K562 (cell line): ENCODE results near the gene RCC1. TPM values are rescaled to one million over a fixed set of nuclear protein-coding genes. Genes with fewer than 3 reads are reported as not detected.
A peak's percentile ranks its signal among the peaks of the same experiment; 100 is the strongest.

Experiments used
- HSF4 ChIP-seq: fragments of 250-450 bp; sonication (Bioruptor Pico); IDR thresholded peaks from 2 replicates; pipeline ENCODE4 v2.1.2; 2022; ENCODE audit warnings: mild to moderate bottlenecking, moderate library complexity, borderline replicate concordance
- RBM15 ChIP-seq: fragments of 200-400 bp; formaldehyde crosslinking; IDR thresholded peaks from 2 replicates; pipeline ENCODE4 v1.6.1; 2018; ENCODE audit warnings: mild to moderate bottlenecking, low read length, moderate library complexity; ENCODE audit not compliant: insufficient read depth
- RBM39 ChIP-seq: fragments of 200-400 bp; formaldehyde crosslinking; optimal IDR thresholded peaks from 2 replicates; pipeline ENCODE3; 2018; ENCODE audit warnings: low read depth, low read length
- polyA plus RNA-seq, 8 experiments: library from polyadenylated mRNA; depleted of rRNA in 4 of 8; stranded (reverse) in 5 of 8; unstranded in 3 of 8; fragments of >200 nt; fragmentation: Nextera tagmentation in 2 of 8; fragmentation: Illumina TruSeq in 1 of 8; extraction: Ambion mirVana in 2 of 8; extraction: Trizol in 1 of 8; gene quantifications; 2 replicates each; pipeline versions ENCODE4 v1.2.1 to v1.2.3, GENCODE V29; 2011 to 2014; ENCODE audit warnings: inconsistent platforms in 1 of 8, missing spikeins in 1 of 8
- total RNA-seq, 7 experiments: library from RNA; depleted of rRNA in 6 of 7; stranded (reverse); fragments of >200 nt in 6 of 7; fragmentation: Illumina TruSeq in 2 of 7; extraction: Trizol in 2 of 7; gene quantifications; 2 replicates each; pipeline versions ENCODE4 v1.2.1 to v1.2.3, GENCODE V29; 2011 to 2021; ENCODE audit warnings: low replicate concordance in 1 of 7
- TF ChIP-seq, protein P1 (sequence below): fragments of 250-450 bp; sonication (Bioruptor Pico); IDR thresholded peaks from 2 replicates; pipeline ENCODE4 v1.5.0; 2022; ENCODE audit warnings: mild to moderate bottlenecking
- TF ChIP-seq, protein P2 (sequence below), 2 experiments: fragments of 450-650 bp in 1 of 2; sonication (generic) in 1 of 2; formaldehyde crosslinking in 1 of 2; IDR thresholded peaks; 2 replicates each; pipeline versions ENCODE4 v1.7.1 to v1.9.0; 2016 to 2022; ENCODE audit warnings: inconsistent platforms in 1 of 2, mild to moderate bottlenecking in 1 of 2, missing genetic modification reagents in 1 of 2
- TF ChIP-seq, protein P3 (sequence below): fragments of 250-450 bp; sonication (Bioruptor Pico); IDR thresholded peaks from 2 replicates; pipeline ENCODE4 v1.8.0; 2021; ENCODE audit warnings: moderate library complexity, mild to moderate bottlenecking, inconsistent platforms
- TF ChIP-seq, protein P4 (sequence below): fragments of 450-650 bp; IDR thresholded peaks from 2 replicates; pipeline ENCODE4 v1.6.1; 2016; ENCODE audit warnings: borderline replicate concordance

Gene RCC1
- total and polyA plus RNA-seq, 9 of the 15 experiments (the other 6 are each of a cell fraction or from before 2014, with no cell fraction given): 16.4 to 202 (median 107) TPM

DNA sequence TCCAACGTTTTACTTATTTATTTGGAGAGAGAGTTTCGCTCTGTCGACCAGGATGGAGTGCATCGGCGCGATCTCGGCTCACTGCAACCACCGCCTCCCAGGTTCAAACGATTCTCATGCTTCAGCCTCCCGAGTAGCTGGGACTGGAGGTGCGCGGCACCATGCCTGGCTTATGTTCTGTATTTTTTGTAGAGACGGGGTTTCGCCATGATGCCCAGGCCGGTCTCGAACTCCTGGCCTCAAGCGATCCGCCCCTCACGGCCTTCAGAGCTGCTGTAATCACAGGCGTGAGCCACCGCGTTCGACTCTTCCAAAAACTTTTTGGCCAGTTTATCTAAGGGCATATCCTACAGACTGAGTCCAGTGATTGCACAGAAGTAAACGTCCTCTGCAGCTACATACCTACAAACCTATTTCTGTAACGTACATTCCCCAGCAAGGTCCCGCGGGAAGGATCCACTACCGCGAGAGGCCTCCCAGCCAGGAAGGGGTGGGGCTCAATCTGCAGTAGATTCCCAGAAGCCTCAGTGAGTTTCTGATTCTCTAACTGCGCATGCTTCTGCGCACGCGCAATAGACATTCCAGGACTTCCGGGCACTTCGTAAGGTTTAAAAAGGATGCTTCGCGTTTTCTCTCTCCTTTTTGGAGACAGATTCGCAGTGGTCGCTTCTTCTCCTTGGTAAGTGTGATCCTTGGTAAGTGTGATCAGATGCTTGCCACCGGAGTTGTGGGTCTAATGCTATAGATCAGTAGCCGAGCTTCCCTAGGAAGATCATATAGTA, at the start of gene RCC1 (continued):
- TF ChIP-seq, protein P1, sequence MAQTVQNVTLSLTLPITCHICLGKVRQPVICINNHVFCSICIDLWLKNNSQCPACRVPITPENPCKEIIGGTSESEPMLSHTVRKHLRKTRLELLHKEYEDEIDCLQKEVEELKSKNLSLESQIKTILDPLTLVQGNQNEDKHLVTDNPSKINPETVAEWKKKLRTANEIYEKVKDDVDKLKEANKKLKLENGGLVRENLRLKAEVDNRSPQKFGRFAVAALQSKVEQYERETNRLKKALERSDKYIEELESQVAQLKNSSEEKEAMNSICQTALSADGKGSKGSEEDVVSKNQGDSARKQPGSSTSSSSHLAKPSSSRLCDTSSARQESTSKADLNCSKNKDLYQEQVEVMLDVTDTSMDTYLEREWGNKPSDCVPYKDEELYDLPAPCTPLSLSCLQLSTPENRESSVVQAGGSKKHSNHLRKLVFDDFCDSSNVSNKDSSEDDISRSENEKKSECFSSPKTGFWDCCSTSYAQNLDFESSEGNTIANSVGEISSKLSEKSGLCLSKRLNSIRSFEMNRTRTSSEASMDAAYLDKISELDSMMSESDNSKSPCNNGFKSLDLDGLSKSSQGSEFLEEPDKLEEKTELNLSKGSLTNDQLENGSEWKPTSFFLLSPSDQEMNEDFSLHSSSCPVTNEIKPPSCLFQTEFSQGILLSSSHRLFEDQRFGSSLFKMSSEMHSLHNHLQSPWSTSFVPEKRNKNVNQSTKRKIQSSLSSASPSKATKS (CRISPR knock-in tag): peak; percentile 12; the same call in 1 of the 2 replicates
- TF ChIP-seq HSF4 (CRISPR knock-in tag): no peak
- TF ChIP-seq, protein P2, sequence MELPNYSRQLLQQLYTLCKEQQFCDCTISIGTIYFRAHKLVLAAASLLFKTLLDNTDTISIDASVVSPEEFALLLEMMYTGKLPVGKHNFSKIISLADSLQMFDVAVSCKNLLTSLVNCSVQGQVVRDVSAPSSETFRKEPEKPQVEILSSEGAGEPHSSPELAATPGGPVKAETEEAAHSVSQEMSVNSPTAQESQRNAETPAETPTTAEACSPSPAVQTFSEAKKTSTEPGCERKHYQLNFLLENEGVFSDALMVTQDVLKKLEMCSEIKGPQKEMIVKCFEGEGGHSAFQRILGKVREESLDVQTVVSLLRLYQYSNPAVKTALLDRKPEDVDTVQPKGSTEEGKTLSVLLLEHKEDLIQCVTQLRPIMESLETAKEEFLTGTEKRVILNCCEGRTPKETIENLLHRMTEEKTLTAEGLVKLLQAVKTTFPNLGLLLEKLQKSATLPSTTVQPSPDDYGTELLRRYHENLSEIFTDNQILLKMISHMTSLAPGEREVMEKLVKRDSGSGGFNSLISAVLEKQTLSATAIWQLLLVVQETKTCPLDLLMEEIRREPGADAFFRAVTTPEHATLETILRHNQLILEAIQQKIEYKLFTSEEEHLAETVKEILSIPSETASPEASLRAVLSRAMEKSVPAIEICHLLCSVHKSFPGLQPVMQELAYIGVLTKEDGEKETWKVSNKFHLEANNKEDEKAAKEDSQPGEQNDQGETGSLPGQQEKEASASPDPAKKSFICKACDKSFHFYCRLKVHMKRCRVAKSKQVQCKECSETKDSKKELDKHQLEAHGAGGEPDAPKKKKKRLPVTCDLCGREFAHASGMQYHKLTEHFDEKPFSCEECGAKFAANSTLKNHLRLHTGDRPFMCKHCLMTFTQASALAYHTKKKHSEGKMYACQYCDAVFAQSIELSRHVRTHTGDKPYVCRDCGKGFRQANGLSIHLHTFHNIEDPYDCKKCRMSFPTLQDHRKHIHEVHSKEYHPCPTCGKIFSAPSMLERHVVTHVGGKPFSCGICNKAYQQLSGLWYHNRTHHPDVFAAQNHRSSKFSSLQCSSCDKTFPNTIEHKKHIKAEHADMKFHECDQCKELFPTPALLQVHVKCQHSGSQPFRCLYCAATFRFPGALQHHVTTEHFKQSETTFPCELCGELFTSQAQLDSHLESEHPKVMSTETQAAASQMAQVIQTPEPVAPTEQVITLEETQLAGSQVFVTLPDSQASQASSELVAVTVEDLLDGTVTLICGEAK (IDR thresholded peaks at IDR 0.05): peak; percentile 21; the same call in 1 of the 2 replicates
- TF ChIP-seq, protein P2 (CRISPR knock-in tag; IDR thresholded peaks at IDR 0.05): no peak
- TF ChIP-seq RBM15: no peak
- peak; percentile 37 for TF ChIP-seq RBM39
- TF ChIP-seq, protein P3, sequence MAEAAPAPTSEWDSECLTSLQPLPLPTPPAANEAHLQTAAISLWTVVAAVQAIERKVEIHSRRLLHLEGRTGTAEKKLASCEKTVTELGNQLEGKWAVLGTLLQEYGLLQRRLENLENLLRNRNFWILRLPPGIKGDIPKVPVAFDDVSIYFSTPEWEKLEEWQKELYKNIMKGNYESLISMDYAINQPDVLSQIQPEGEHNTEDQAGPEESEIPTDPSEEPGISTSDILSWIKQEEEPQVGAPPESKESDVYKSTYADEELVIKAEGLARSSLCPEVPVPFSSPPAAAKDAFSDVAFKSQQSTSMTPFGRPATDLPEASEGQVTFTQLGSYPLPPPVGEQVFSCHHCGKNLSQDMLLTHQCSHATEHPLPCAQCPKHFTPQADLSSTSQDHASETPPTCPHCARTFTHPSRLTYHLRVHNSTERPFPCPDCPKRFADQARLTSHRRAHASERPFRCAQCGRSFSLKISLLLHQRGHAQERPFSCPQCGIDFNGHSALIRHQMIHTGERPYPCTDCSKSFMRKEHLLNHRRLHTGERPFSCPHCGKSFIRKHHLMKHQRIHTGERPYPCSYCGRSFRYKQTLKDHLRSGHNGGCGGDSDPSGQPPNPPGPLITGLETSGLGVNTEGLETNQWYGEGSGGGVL (CRISPR knock-in tag): no peak
- TF ChIP-seq, protein P4, sequence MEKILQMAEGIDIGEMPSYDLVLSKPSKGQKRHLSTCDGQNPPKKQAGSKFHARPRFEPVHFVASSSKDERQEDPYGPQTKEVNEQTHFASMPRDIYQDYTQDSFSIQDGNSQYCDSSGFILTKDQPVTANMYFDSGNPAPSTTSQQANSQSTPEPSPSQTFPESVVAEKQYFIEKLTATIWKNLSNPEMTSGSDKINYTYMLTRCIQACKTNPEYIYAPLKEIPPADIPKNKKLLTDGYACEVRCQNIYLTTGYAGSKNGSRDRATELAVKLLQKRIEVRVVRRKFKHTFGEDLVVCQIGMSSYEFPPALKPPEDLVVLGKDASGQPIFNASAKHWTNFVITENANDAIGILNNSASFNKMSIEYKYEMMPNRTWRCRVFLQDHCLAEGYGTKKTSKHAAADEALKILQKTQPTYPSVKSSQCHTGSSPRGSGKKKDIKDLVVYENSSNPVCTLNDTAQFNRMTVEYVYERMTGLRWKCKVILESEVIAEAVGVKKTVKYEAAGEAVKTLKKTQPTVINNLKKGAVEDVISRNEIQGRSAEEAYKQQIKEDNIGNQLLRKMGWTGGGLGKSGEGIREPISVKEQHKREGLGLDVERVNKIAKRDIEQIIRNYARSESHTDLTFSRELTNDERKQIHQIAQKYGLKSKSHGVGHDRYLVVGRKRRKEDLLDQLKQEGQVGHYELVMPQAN: peak; percentile 79; the same call in 1 of the 2 replicates
